Stimulated activated CD4-positive, alpha-beta T cell treated with anti-CD3 and anti-CD28 coated beads, Interleukin-12 subunit alpha, Interleukin-12 subunit beta, amount 100 ng/mL, for 48 hours (primary cell): Measurements from ENCODE around the gene PKHD1.

ENCODE experiments used
- DNase-seq, 3 donors: peaks; one replicate each; pipeline ENCODE4 v3.0.0-alpha.2; 2020; ENCODE audit warnings: low read depth in 2 of 3, low spot score in 1 of 3

The PKHD1 gene

DNA sequence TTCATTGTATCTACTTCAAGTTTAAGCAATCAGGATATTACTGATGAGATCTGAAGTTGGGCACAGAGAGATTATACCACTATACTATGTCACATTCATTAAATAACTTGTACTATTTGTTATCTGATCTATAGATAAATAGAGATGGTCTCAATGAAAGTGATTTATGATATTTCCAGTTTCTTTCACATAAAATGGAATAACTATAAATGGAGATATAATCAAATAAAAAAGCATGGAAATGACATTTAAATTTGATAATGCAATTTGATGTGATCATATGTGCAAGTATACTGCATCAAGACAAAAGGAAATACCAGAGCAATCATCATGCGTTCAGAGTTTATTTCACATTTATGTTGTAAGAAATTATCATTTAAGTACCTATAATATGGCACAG, 368.9 kb downstream of the PKHD1 start:
- DNase-seq: no peak

GRCh38 chr6:51717477-51717876, 369.9 kb downstream of the PKHD1 start:
- DNase-seq: no peak

DNA sequence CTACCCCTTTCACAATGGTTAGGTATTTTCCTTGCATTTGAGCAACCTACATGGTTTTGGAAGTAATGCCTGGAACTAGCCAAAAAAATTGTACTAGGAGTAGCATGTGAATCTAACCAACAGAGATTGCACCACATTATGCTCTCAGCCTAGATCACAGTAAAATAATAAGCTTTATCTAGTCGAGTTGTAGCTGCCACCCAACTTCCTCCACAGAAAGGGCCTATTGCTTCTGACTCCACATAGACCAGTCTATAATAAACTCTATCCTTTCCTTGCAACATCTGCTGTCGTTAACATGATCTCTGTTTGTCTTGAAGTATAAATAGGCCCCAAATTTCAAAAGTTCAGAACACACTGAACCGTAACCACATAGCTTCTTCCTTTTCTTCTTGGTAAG, 375.5 kb downstream of the PKHD1 start:
- DNase-seq: no peak

DNA sequence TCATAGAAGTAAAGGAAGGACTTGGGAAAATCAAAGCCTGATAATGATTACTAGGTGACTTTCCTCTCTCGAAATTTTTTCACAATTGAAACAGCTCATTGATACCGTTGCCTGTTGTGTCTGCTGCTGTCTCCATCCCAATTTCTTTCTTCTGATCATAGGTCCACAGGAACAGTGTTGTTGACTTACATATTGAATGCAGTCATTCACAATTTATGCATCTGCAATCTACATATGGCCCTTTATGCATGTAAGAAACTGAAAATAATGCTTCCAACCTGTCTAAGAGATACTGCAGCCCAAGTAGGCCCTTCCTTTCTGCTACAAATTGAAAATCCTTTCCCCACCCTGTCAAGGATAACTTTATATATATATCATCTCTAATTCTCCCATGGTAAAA, 381.3 kb downstream of the PKHD1 start:
- no peak for DNase-seq

DNA sequence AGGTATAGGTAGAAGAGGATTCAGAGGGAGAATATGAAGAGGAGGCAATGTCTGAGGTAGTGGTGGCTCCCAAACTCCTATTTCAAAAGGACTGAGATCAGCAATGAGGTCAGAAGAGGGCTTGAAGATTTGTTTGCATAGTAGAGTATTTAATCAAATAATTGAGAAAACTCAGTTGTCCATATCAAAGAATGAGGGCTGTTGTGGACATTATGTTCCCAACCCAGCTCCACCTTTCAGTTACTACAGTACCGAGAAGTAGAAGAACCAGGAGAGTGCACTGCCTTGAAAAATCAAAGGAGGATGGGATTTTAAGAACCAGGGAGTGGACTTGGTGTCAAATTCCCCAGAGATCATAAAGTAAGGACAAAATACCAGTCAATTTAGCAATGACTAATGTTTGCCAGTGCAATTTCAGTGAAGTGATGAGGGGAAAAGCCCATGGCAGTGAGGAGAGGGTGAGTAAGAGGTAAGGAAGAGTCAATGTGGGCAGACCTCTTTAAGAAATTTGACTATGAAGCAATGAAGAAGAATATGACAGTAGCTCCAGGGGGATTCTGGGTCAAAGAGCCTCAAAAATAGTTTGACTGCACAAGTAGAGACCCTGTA, 382.4 kb downstream of the PKHD1 start:
- no peak for DNase-seq

DNA sequence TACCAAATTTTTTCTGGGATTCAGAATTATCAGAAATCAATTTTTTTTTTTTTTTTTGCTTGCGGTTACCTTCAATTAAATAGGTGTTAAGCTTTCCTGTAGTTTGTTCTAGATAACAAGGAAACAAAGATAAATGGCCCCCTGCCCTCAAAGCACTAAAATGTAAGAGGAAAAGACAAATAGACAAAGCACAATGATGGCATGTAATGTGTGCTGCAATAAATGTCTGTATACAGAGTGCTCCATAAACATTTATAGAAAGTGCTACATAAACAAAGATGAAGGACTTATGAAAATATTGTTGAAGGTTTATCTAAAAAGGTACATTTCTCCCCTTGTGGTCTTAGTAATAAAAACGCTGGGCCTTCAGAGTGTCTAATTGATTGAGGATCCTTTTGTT, 384.6 kb downstream of the PKHD1 start:
- DNase-seq: no peak

- DNase-seq: no peak
These were observed 402.8 kb downstream of the PKHD1 start for GRCh38 chr6:51684603-51685002.

DNA sequence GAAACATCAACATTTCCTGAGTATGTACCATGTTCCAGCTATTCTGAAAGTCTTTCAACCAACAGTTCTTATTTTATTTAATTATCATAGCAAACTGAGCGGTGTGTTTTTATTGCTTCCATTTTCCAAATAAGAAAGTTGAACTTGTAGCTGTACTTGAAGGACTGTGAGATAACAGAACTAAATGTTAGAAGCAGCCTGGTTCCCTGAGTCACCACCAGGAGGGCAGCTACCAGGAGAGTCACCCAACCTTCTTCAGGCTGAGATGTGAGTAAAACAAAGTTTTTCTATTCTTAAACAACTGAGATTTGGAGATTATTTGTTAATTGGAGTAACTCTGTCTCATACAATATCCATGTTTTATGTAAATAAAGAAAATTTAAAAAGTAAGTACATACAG, 403.4 kb downstream of the PKHD1 start:
- DNase-seq: no peak

DNA sequence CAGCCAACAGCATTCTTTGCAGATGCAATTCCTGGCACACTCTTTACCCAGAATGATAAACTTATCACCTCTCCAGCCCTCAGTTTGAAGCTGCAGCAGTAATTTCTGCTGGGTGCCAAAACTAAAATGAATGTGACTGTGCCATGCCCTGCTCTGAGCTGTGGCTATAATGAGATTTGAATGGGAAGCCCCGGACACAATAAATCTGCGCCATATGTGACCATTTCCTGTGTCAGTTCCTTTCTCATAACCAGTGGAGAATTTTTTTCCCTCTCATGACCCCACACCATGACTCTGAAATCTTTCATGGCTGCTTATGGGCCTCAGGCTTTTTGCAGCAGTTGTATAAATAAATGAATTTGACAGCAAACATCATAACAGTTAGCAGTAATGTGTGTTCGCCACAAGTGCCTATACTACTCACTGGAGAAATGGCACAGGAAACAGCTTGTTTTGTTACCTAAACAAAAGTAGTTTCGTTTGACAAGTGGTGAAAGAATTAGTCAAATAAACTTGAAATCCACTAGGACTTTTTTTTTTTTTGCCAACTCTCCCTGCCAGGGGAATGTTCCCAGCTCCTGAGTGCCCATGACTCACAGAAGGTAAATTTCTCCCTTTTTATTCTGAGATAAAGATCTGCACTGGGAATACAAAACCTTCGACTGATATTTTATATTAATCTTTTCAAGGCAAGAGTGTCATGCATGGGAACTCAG, 408.4 kb downstream of the PKHD1 start:
- DNase-seq: no peak

DNA sequence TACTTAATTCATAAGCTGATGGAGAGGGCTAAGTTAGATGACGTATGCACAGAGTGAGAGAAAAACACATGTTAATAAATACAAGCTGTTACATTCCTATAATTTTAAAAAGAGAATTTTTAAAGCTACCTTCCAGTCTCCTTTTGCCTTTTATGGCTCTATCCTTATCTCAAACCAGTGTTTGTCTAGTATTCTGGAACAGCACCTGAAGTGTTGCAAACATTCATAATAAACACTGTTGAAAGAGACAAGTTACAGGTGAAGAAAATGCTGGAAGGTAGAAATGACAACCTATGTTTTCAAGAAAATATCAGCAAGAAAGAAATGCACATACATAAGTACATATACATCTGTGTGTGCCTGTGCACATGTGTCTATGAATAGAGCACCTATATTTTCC, 409.1 kb downstream of the PKHD1 start:
- DNase-seq: no peak

GRCh38 chr6:51675922-51676275, 411.5 kb downstream of the PKHD1 start:
- no peak for DNase-seq

DNA sequence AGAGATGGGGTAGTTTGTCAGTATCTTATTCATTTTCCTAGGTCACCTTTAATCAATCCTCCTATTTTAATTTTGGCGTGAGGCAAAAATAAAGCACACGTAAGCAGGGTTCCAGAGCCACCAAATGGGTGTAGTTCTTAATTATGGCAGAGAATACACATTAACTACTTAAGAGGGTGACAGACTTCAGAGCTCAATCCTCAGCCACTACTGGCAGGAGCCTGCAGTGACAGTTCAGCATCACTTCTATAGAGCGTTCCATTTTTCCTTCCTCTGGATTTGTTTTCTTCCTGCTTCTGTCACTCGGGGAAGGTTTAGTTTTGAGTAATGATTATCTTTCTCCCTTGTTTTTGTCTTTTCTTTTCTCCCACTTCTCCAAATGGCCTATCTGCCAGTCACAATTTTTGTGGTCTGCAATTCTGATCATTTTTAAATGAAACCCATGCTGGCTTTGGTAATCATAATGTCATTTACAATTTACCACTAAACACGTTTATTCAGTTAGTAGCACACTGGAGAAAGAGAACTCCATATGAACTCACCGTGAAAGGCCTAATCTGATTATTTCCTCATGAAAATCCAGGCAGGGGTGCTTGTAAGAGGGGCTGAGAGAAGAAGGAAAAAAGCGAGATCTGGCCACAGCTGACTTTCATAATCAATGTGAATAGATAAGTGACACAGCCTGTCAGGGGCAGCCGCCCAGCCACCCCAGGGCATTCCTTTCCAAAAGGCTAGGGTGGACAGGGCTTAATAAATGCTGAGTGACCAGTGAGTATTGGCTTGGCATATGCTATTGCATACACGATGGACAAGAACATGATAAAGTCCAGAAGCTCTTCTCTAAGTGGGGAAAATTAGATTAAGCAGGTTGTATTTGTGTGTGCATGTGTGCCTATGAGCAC, 412.1 kb downstream of the PKHD1 start:
- DNase-seq: no peak

DNA sequence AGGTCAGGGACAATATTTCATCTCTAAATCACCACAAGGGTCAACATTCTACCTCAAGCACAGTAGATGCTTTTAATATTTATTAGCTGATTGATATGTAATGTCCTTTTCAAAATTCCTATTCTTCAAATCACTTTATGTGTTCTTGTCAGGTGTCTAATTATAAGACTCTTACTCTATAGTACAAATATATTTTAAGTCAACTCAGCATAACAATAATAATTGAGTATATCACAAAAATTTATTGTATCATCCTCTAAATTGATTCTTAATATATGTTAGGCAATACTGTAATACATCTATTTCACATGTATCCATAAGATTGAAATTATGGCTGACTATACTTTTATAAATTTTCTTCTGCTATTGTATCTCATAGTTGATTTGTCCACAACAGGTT, 423.9 kb downstream of the PKHD1 start:
- DNase-seq: no peak

- no peak for DNase-seq
These were observed 426.6 kb downstream of the PKHD1 start for GRCh38 chr6:51660767-51661166.

- DNase-seq: no peak
These were observed 429.9 kb downstream of the PKHD1 start for GRCh38 chr6:51657491-51657890.

- DNase-seq: no peak
These were observed 431.9 kb downstream of the PKHD1 start for GRCh38 chr6:51655517-51655916.

GRCh38 chr6:51654647-51655046, 432.8 kb downstream of the PKHD1 start:
- DNase-seq: no peak

DNA sequence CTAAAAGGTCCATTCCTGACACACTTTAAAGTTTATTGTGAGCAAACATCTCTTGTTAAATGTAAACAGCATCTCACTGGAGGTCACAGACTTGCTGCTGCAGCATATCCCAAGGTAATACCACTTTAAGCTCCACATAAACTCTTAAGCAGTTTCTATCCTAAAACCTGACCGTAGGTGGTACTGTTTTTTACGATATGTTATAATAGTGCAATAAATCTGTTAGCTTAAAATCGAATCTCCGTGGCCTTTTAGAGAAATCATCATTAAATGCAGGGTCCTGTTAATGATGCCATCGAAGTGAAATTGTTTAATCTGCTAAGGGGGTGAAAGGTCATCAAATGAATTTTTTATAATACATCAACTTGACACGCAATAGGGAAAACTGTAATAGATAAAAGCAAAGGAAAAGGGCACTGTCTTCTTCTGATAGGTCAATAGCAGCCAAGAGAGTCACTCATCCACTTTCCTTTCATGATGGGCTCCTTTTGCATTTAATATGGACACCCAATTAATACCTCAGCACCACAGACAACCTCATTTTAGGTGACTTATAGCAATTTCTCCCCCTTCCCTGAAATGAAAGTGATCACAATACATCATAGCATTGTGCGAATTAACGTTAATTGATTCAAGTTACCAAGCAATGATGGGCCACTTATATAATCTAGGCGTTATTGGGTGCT, 436.1 kb downstream of the PKHD1 start:
- no peak for DNase-seq

GRCh38 chr6:51648774-51649173, 438.6 kb downstream of the PKHD1 start:
- DNase-seq: no peak

GRCh38 chr6:51648236-51648635, 439.2 kb downstream of the PKHD1 start:
- no peak for DNase-seq

- no peak for DNase-seq
These were observed 443.0 kb downstream of the PKHD1 start for GRCh38 chr6:51644426-51644825.

- no peak for DNase-seq
These were observed 447.4 kb downstream of the PKHD1 start for GRCh38 chr6:51640021-51640420.
